Activated effector memory CD4-positive, alpha-beta T cell treated with Interleukin-2 at 50 U/mL for 16 hours (primary cell): ENCODE results near the gene KRTAP10-8.
"Not testable (repeated sequence)": the region's sequence is repeated elsewhere in the genome, so short reads cannot be mapped to it uniquely, and the experiment has no call there.

Source experiments
- DNase-seq: peaks from one replicate; pipeline ENCODE4 v3.0.0-alpha.2; 2020

Gene KRTAP10-8

GRCh38 chr21:44579056-44579832, 32.6 kb upstream of the KRTAP10-8 start:
- DNase-seq = no peak

GRCh38 chr21:44579833-44580144, 32.1 kb upstream of the KRTAP10-8 start:
- no peak for DNase-seq

- DNase-seq = not testable (repeated sequence)
Measured at GRCh38 chr21:44580231-44580821, 31.6 kb upstream of the KRTAP10-8 start, which contains the start of gene KRTAP10-5. TSS of gene KRTAP10-5 (minus strand) at chr21:44580604. CDS start at chr21:44580578, 26 bp downstream.

- DNase-seq = no peak
Measured at GRCh38 chr21:44581158-44581557, 30.7 kb upstream of the KRTAP10-8 start.

GRCh38 chr21:44582055-44582454, 29.8 kb upstream of the KRTAP10-8 start:
- no peak for DNase-seq

- no peak for DNase-seq
Measured at GRCh38 chr21:44583089-44583799, 28.6 kb upstream of the KRTAP10-8 start.

- DNase-seq = no peak
Measured at GRCh38 chr21:44583800-44584147, 28.1 kb upstream of the KRTAP10-8 start.

GRCh38 chr21:44585892-44586291, 26.0 kb upstream of the KRTAP10-8 start:
- DNase-seq = no peak

GRCh38 chr21:44589094-44589493, 22.8 kb upstream of the KRTAP10-8 start:
- no peak for DNase-seq

GRCh38 chr21:44589586-44590305, 22.1 kb upstream of the KRTAP10-8 start:
- DNase-seq = no peak

- DNase-seq = no peak
Measured at GRCh38 chr21:44590311-44590721, 21.6 kb upstream of the KRTAP10-8 start.

- DNase-seq = not testable (repeated sequence)
Measured at GRCh38 chr21:44590897-44591800, 20.7 kb upstream of the KRTAP10-8 start.

GRCh38 chr21:44591801-44592130, 20.1 kb upstream of the KRTAP10-8 start:
- not testable (repeated sequence) for DNase-seq

- no peak for DNase-seq
Measured at GRCh38 chr21:44592446-44593311, 19.2 kb upstream of the KRTAP10-8 start, which contains the start of gene KRTAP10-6. TSS of gene KRTAP10-6 (minus strand) at chr21:44592505. CDS start at chr21:44592484, 21 bp downstream.

- no peak for DNase-seq
Measured at GRCh38 chr21:44593598-44594405, 18.1 kb upstream of the KRTAP10-8 start.

GRCh38 chr21:44594406-44594916, 17.4 kb upstream of the KRTAP10-8 start:
- no peak for DNase-seq

- DNase-seq = no peak
Measured at GRCh38 chr21:44595524-44595923, 16.4 kb upstream of the KRTAP10-8 start.

GRCh38 chr21:44596068-44596725, 15.7 kb upstream of the KRTAP10-8 start:
- DNase-seq = no peak

- DNase-seq = no peak
Measured at GRCh38 chr21:44598061-44598460, 13.8 kb upstream of the KRTAP10-8 start.
